ENCODE data around the gene YAE1. TPM values are rescaled to one million over a fixed set of nuclear protein-coding genes. Genes with fewer than 3 reads are reported as not detected.
A peak's percentile ranks its signal among the peaks of the same experiment; 100 is the strongest.

The YAE1 gene
- total RNA-seq, 3 donors from 2014 or later: 14.4 to 34.7 (median 24.6) TPM

DNA sequence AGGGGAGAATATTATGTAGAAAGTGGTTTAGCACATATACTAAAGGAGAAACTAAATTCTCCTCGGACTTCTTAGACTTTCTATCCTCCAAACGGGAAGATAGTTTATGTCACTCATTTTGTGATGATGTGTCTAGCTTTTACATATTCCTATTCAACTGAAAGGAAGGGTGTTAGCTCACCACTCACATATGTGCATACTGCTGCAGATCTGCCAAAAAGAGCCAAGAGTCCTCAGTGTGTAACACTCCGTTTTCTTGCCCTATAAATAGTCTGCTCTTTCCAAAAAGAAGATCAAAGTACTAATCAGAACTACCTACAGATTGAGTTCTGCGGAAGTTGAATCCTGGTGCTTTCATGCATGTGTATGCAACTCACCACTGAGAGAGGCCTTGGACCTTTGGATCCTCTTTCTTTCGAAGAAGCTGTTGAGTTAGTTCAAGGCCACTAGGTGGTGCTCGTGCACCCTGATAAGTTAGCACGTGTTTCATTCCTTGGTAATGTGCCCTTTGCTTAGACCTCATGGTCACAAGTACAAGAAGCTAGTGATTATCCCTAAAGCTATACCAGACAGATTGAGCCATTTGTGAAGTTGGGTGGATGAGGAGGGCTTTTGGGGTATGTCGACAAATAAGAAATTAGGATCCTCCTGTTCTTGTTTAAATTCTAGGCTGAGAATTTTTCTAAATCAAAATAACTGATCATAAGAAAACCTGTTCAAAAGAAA is 14.1 kb downstream of the YAE1 start:
- TF ChIP-seq, protein P1, sequence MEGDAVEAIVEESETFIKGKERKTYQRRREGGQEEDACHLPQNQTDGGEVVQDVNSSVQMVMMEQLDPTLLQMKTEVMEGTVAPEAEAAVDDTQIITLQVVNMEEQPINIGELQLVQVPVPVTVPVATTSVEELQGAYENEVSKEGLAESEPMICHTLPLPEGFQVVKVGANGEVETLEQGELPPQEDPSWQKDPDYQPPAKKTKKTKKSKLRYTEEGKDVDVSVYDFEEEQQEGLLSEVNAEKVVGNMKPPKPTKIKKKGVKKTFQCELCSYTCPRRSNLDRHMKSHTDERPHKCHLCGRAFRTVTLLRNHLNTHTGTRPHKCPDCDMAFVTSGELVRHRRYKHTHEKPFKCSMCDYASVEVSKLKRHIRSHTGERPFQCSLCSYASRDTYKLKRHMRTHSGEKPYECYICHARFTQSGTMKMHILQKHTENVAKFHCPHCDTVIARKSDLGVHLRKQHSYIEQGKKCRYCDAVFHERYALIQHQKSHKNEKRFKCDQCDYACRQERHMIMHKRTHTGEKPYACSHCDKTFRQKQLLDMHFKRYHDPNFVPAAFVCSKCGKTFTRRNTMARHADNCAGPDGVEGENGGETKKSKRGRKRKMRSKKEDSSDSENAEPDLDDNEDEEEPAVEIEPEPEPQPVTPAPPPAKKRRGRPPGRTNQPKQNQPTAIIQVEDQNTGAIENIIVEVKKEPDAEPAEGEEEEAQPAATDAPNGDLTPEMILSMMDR (IDR thresholded peaks at IDR 0.05): peak; percentile 68 to 87 (median 86)
- TF ChIP-seq POLR2A (IDR thresholded peaks at IDR 0.05): no peak
- peak in 1 of 3 donors; percentile 61 for TF ChIP-seq POLR2AphosphoS5 (IDR thresholded peaks at IDR 0.05)
- peak; percentile 55 to 64 for DNase-seq (ENCODE audit: low spot score in 2 of 2)
- no peaks in the 10 kb centered on the region for H3K9me3 ChIP-seq
- intact Hi-C loops (cut with DNase I; ENCODE audit: low total_unique reads): loop anchor here (5.0 kb wide), 1 partner anchor 162 kb away; no protein-coding TSS in a partner anchor
- H3K4me3 ChIP-seq: no peak overlapping the region
- H3K27ac ChIP-seq: no peak overlapping the region
- no peaks in the 10 kb centered on the region for H3K27me3 ChIP-seq
- no peaks in the 10 kb centered on the region for H3K36me3 ChIP-seq
- no peaks in the 10 kb centered on the region for H3K4me1 ChIP-seq

DNA sequence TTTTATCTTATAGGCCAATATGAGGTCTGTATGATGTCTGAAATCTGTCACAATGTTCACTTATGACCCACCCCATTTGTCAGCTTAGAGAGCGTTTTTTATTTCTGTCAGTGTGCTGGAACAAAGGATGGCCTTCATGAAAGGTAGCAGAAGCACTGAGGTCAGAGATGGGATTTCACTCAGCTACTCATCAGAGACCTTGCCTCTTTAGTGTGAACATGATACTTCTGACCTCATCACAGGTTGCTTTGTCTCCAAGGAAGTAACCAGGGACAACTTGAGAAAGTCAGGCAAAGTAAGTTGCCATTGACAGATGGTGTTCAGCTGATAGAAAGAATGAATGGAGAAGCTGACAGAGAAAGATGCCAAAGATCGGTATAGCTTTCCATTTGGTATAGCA is 16.3 kb downstream of the YAE1 start:
- Histone ChIP-seq H3K4me3 (no peak overlapping the region), H3K36me3 (no peaks in the 10 kb centered on the region), H3K4me1 (no peaks in the 10 kb centered on the region), H3K27ac (no peak overlapping the region), H3K27me3 (no peaks in the 10 kb centered on the region), H3K9me3 (no peaks in the 10 kb centered on the region)
- no peak for DNase-seq (ENCODE audit: low spot score in 2 of 2)
- intact Hi-C loops (cut with DNase I; ENCODE audit: low total_unique reads): loop anchor here (5.0 kb wide), 1 partner anchor 160 kb away; no protein-coding TSS in a partner anchor
- TF ChIP-seq POLR2AphosphoS5 (IDR thresholded peaks at IDR 0.05) (no peak), POLR2A (IDR thresholded peaks at IDR 0.05) (no peak)
- TF ChIP-seq, protein P1 (IDR thresholded peaks at IDR 0.05): no peak

DNA sequence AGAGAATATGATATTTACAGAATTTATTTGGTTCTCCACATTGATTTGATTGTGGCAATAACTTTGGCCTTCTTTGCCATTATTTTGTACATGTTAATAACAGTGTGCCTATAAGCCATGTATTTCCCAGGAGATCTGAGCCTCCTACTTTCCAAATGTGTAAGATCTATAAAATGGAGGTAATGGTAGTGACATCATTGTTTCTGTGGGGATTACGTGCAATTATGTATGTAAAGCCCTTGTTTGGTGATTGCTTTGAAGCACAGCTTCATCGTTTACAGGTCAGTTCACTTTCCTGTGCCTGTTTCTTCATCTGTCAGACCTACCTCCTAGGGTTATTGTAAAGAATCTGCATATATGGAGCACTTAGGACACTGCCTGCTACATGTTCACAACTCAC is 17.3 kb downstream of the YAE1 start:
- no peaks in the 10 kb centered on the region for H3K36me3 ChIP-seq
- no peak for TF ChIP-seq POLR2A (IDR thresholded peaks at IDR 0.05)
- TF ChIP-seq, protein P1 (IDR thresholded peaks at IDR 0.05): no peak
- TF ChIP-seq POLR2AphosphoS5 (IDR thresholded peaks at IDR 0.05): no peak
- intact Hi-C loops (cut with DNase I; ENCODE audit: low total_unique reads): loop anchor here (5.0 kb wide), 1 partner anchor 159 kb away; no protein-coding TSS in a partner anchor
- no peaks in the 10 kb centered on the region for H3K4me1 ChIP-seq
- DNase-seq (ENCODE audit: low spot score in 2 of 2): no peak
- no peak overlapping the region for H3K27ac ChIP-seq
- no peak overlapping the region for H3K4me3 ChIP-seq
- H3K9me3 ChIP-seq: no peaks in the 10 kb centered on the region
- no peaks in the 10 kb centered on the region for H3K27me3 ChIP-seq

DNA sequence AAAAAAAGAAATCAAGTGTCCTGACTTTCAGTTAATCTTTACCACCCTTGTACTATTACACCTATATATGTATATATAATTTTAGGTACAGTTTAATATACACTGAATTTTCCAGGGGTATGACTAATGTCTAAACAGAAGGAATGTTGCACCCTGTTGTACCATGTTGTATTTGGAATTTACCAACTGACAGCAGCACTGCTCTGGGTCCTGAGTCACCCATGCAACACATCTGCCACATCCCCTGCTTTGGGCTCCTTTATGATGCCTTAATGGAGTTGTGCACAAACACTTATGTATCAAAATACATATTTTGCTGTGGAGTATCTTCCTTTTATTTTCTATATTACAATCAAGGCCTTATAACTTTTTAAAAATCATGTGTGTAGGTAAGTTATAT is 21.2 kb downstream of the YAE1 start:
- no peaks in the 10 kb centered on the region for H3K4me1 ChIP-seq
- no peak for DNase-seq (ENCODE audit: low spot score in 2 of 2)
- intact Hi-C loops (cut with DNase I; ENCODE audit: low total_unique reads): no loop called here
- no peak overlapping the region for H3K4me3 ChIP-seq
- no peaks in the 10 kb centered on the region for H3K27me3 ChIP-seq
- no peaks in the 10 kb centered on the region for H3K36me3 ChIP-seq
- no peaks in the 10 kb centered on the region for H3K9me3 ChIP-seq
- no peak overlapping the region for H3K27ac ChIP-seq
- TF ChIP-seq, protein P1 (IDR thresholded peaks at IDR 0.05): no peak
- TF ChIP-seq POLR2AphosphoS5 (IDR thresholded peaks at IDR 0.05) (no peak), POLR2A (IDR thresholded peaks at IDR 0.05) (no peak)

DNA sequence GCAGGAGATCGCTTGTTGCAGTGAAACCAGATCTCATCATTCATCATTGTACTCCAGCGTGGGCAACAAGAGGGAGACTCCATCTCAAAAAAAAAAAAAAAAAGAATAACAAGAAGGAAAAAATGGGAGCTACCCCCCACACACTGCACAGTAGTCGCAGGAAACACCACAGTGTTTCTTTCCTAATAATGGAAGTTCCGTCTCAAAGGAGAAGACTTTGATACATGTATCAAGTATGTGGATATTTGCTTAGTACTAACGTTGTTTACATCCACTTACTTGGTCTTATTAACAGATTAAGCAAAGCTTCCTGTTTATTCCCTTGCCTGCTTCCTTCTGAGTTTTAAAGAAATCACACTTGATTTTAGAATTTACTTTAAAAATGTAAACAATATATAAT is 22.2 kb downstream of the YAE1 start:
- Histone ChIP-seq H3K9me3 (no peaks in the 10 kb centered on the region), H3K4me1 (no peaks in the 10 kb centered on the region), H3K27ac (no peak overlapping the region), H3K27me3 (no peaks in the 10 kb centered on the region), H3K36me3 (no peaks in the 10 kb centered on the region), H3K4me3 (no peak overlapping the region)
- TF ChIP-seq, protein P1 (IDR thresholded peaks at IDR 0.05): no peak
- TF ChIP-seq POLR2A (IDR thresholded peaks at IDR 0.05) (no peak), POLR2AphosphoS5 (IDR thresholded peaks at IDR 0.05) (no peak)
- intact Hi-C loops (cut with DNase I; ENCODE audit: low total_unique reads): no loop called here
- DNase-seq (ENCODE audit: low spot score in 2 of 2): no peak

Data from breast epithelium (tissue), 4 donors.